ENCODE data around the gene CFAP53. TPM values are rescaled to one million over a fixed set of nuclear protein-coding genes. Genes with fewer than 3 reads are reported as not detected.
A peak's percentile ranks its signal among the peaks of the same experiment; 100 is the strongest.

CFAP53 gene
- total and polyA plus RNA-seq, 2 donors from 2014 or later = 1.3 to 3.9 TPM

DNA sequence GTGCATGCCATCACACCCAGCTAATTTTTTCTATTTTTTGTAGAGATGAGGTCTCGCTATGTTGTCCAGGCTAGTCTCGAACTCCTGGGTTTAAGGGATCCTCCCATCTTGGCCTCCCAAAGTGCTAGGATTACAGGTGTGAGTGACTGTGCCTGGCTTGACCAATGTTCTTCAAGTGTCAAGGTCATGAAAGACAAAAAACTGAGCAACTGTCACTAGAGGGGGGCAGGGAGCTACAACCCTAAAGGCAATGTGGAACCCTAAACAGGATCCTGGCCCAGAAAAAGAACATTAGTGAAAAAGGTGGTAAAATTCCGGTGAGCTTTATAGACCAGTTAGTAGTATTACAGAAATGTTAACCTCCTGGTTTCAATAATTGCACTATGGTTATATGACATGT lies 78.6 kb downstream of the CFAP53 start:
- intact Hi-C loops (cut with DNase I) = no loop called here
- no peak for FAIRE-seq

DNA sequence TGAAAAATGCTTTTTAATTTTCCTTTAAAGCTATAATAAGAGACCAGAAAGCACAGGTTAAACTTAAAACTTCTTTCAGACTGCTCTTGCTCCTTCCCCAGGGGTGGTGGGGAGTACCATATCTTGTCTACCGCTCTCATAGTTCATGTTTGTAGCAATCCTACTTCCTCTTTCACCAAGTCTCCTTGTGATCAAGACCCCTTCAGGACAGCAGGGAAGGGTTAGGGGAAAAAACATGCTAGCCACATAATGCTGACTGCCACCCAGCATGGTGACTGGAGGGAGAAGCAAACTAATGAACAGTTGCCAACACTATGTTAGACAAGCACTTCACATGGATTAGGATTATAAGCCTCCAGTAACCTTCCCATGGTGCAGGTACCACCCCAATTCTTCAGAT lies 79.9 kb downstream of the CFAP53 start:
- no peak overlapping the region for H3K27ac ChIP-seq (ENCODE audit: low read depth in 2 of 2, low read length in 2 of 2)
- intact Hi-C loops (cut with DNase I) = no loop called here
- TF ChIP-seq CTCF (IDR thresholded peaks at IDR 0.05; ENCODE audit: borderline replicate concordance, extremely low read depth, insufficient read depth) = no peak
- H3K4me3 ChIP-seq (ENCODE audit: low read length in 3 of 3) = no peak overlapping the region
- no peaks in the 10 kb centered on the region for H3K9me3 ChIP-seq (ENCODE audit: control insufficient read depth in 2 of 3, insufficient read depth in 1 of 3, low read length in 3 of 3)
- H3K36me3 ChIP-seq (ENCODE audit: control insufficient read depth in 2 of 3, insufficient read depth in 3 of 3, low read length in 3 of 3) = no peaks in the 10 kb centered on the region
- DNase-seq = no peak
- H3K4me1 ChIP-seq (ENCODE audit: control insufficient read depth in 2 of 3, insufficient read depth in 2 of 3, low read depth in 1 of 3, low read length in 3 of 3) = no peaks in the 10 kb centered on the region
- no peak for FAIRE-seq
- H3K9ac ChIP-seq (ENCODE audit: low read length in 3 of 3) = no peak overlapping the region
- no peaks in the 10 kb centered on the region for H3K27me3 ChIP-seq (ENCODE audit: control insufficient read depth, insufficient read depth, low read length)

More for the DNA sequence above, 78.6 kb downstream of the CFAP53 start:
- Histone ChIP-seq H3K27me3 (ENCODE audit: control insufficient read depth, insufficient read depth, low read length) (peaks cover 4% of the 10 kb centered on the region), H3K9ac (ENCODE audit: low read length in 3 of 3) (no peak overlapping the region), H3K4me1 (ENCODE audit: control insufficient read depth in 2 of 3, insufficient read depth in 2 of 3, low read depth in 1 of 3, low read length in 3 of 3) (no peaks in the 10 kb centered on the region), H3K9me3 (ENCODE audit: control insufficient read depth in 2 of 3, insufficient read depth in 1 of 3, low read length in 3 of 3) (no peaks in the 10 kb centered on the region), H3K27ac (ENCODE audit: low read depth in 2 of 2, low read length in 2 of 2) (no peak overlapping the region), H3K36me3 (ENCODE audit: control insufficient read depth in 2 of 3, insufficient read depth in 3 of 3, low read length in 3 of 3) (no peaks in the 10 kb centered on the region), H3K4me3 (ENCODE audit: low read length in 3 of 3) (no peak overlapping the region)
- no peak for DNase-seq
- no peak for TF ChIP-seq CTCF (IDR thresholded peaks at IDR 0.05; ENCODE audit: borderline replicate concordance, extremely low read depth, insufficient read depth)

GRCh38 chr18:50183556-50183955 lies 82.7 kb downstream of the CFAP53 start:
- H3K27me3 ChIP-seq (ENCODE audit: control insufficient read depth, insufficient read depth, low read length) = no peaks in the 10 kb centered on the region
- intact Hi-C loops (cut with DNase I) = no loop called here
- no peak overlapping the region for H3K4me3 ChIP-seq (ENCODE audit: low read length in 3 of 3)
- H3K36me3 ChIP-seq (ENCODE audit: control insufficient read depth in 2 of 3, insufficient read depth in 3 of 3, low read length in 3 of 3) = no peaks in the 10 kb centered on the region
- no peaks in the 10 kb centered on the region for H3K4me1 ChIP-seq (ENCODE audit: control insufficient read depth in 2 of 3, insufficient read depth in 2 of 3, low read depth in 1 of 3, low read length in 3 of 3)
- no peak overlapping the region for H3K9ac ChIP-seq (ENCODE audit: low read length in 3 of 3)
- no peak for FAIRE-seq
- H3K27ac ChIP-seq (ENCODE audit: low read depth in 2 of 2, low read length in 2 of 2) = no peak overlapping the region
- DNase-seq = peak in 2 of 5 donors; percentile 46
- no peak for TF ChIP-seq CTCF (IDR thresholded peaks at IDR 0.05; ENCODE audit: borderline replicate concordance, extremely low read depth, insufficient read depth)
- H3K9me3 ChIP-seq (ENCODE audit: control insufficient read depth in 2 of 3, insufficient read depth in 1 of 3, low read length in 3 of 3) = no peaks in the 10 kb centered on the region

- DNase-seq (no peak), FAIRE-seq (no peak)
- H3K9me3 ChIP-seq (ENCODE audit: control insufficient read depth in 2 of 3, insufficient read depth in 1 of 3, low read length in 3 of 3) = no peaks in the 10 kb centered on the region
- H3K27ac ChIP-seq (ENCODE audit: low read depth in 2 of 2, low read length in 2 of 2) = no peak overlapping the region
- TF ChIP-seq CTCF (IDR thresholded peaks at IDR 0.05; ENCODE audit: borderline replicate concordance, extremely low read depth, insufficient read depth) = no peak
- intact Hi-C loops (cut with DNase I) = no loop called here
- no peaks in the 10 kb centered on the region for H3K36me3 ChIP-seq (ENCODE audit: control insufficient read depth in 2 of 3, insufficient read depth in 3 of 3, low read length in 3 of 3)
- no peaks in the 10 kb centered on the region for H3K4me1 ChIP-seq (ENCODE audit: control insufficient read depth in 2 of 3, insufficient read depth in 2 of 3, low read depth in 1 of 3, low read length in 3 of 3)
- H3K9ac ChIP-seq (ENCODE audit: low read length in 3 of 3) = no peak overlapping the region
- H3K4me3 ChIP-seq (ENCODE audit: low read length in 3 of 3) = no peak overlapping the region
- H3K27me3 ChIP-seq (ENCODE audit: control insufficient read depth, insufficient read depth, low read length) = no peaks in the 10 kb centered on the region
Measured at GRCh38 chr18:50182511-50182910, 83.8 kb downstream of the CFAP53 start.

Measured in kidney (tissue), 14 donors.